ENCODE results near the gene GADD45GIP1. TPM values are rescaled to one million over a fixed set of nuclear protein-coding genes. Genes with fewer than 3 reads are reported as not detected.

Gene GADD45GIP1
- total and polyA plus RNA-seq, 10 of the 15 experiments (the other 5 are each of a cell fraction or from before 2014, with no cell fraction given) = 5.1 to 136 (median 30.1) TPM

DNA sequence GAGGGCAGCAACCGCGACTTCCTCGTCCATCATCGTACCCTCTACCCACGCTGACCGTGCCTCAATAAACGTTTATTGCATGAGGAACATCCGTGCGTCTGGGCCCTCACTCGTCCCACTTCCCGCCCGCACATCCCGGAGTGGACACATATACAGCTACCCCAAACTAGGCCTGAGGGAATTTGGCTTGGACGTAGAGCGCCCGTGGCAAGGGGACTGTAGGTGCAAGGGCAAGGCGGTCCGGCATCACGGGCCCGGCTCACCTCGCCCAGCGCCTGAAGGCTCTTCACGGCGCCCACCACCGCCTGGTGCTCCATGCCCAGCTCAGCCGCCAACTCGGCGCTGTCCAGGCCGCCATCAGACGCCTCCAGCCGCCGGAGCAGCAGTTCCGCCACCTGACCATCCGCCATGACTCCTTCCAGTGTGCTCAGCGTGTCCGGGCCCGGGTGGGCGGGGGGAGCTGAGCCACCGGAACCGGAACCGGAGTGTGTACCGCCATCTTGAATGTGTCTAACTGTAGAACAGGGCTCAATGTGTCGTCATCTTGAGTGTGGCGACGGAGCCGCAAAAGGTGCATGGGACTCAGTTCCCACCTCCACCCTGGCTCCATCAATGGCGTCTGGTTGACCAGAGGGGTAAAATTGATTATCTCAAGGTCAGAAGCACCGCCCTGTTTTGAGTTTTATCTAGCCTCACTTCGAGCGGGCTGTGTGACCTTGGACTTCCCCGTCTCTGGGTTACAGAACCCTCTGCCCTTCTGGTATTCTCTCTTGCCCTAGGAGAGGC, 23.5 kb downstream of the GADD45GIP1 start, which contains the start of gene FARSA (continued):
- no peak for TF ChIP-seq NFYA (IDR thresholded peaks at IDR 0.05; ENCODE audit: borderline replicate concordance, low read depth, low read length)
- no peak for TF ChIP-seq IKZF2 (IDR thresholded peaks at IDR 0.05)
- no peak for TF ChIP-seq YBX1 (IDR thresholded peaks at IDR 0.05)
- TF ChIP-seq KDM1A (IDR thresholded peaks at IDR 0.05; ENCODE audit: borderline replicate concordance) = no peak
- peak; percentile 80 for TF ChIP-seq MAX (IDR thresholded peaks at IDR 0.05; ENCODE audit: low read depth, low read length)
- TF ChIP-seq ZZZ3 (IDR thresholded peaks at IDR 0.05; ENCODE audit: control insufficient read depth, insufficient read length, low read depth) = no peak
- 0 out of 2 replicates have a peak, but pooled peaks have one; percentile 37 for TF ChIP-seq RAD51 (IDR thresholded peaks at IDR 0.05)
- 0 out of 2 replicates have a peak, but pooled peaks have one; percentile 28 for TF ChIP-seq CHD1 (IDR thresholded peaks at IDR 0.05; ENCODE audit: low read depth, low read length)
- TF ChIP-seq IKZF1 (conservative IDR thresholded peaks at IDR 0.05) = peak; percentile 82
- TF ChIP-seq GABPA (IDR thresholded peaks at IDR 0.05; ENCODE audit: low read depth) = peak; percentile 97
- TF ChIP-seq SUPT20H (IDR thresholded peaks at IDR 0.05; ENCODE audit: borderline replicate concordance, control insufficient read depth, low read depth, low read length) = no peak
- TF ChIP-seq, protein P1, sequence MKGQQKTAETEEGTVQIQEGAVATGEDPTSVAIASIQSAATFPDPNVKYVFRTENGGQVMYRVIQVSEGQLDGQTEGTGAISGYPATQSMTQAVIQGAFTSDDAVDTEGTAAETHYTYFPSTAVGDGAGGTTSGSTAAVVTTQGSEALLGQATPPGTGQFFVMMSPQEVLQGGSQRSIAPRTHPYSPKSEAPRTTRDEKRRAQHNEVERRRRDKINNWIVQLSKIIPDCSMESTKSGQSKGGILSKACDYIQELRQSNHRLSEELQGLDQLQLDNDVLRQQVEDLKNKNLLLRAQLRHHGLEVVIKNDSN (IDR thresholded peaks at IDR 0.05; ENCODE audit: borderline replicate concordance, extremely low read length, insufficient read depth, low read depth, low read length) = peak; percentile 57
- TF ChIP-seq STAT1 (conservative IDR thresholded peaks at IDR 0.05) = no peak
- peak; percentile 36 for TF ChIP-seq REST (IDR thresholded peaks at IDR 0.05; ENCODE audit: low read depth, low read length)
- peak; percentile 85 for TF ChIP-seq SIN3A (IDR thresholded peaks at IDR 0.05; ENCODE audit: low read depth, low read length)
- 0 out of 2 replicates have a peak, but pooled peaks have one; percentile 63 for TF ChIP-seq ASH2L (IDR thresholded peaks at IDR 0.05; ENCODE audit: borderline replicate concordance, low read depth)
- peak; percentile 96 for TF ChIP-seq HCFC1 (IDR thresholded peaks at IDR 0.05; ENCODE audit: low read length)
- TF ChIP-seq, protein P2, sequence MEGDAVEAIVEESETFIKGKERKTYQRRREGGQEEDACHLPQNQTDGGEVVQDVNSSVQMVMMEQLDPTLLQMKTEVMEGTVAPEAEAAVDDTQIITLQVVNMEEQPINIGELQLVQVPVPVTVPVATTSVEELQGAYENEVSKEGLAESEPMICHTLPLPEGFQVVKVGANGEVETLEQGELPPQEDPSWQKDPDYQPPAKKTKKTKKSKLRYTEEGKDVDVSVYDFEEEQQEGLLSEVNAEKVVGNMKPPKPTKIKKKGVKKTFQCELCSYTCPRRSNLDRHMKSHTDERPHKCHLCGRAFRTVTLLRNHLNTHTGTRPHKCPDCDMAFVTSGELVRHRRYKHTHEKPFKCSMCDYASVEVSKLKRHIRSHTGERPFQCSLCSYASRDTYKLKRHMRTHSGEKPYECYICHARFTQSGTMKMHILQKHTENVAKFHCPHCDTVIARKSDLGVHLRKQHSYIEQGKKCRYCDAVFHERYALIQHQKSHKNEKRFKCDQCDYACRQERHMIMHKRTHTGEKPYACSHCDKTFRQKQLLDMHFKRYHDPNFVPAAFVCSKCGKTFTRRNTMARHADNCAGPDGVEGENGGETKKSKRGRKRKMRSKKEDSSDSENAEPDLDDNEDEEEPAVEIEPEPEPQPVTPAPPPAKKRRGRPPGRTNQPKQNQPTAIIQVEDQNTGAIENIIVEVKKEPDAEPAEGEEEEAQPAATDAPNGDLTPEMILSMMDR (IDR thresholded peaks at IDR 0.05 in 2 of 3, conservative IDR thresholded peaks at IDR 0.05 in 1 of 3; ENCODE audit: control insufficient read depth in 2 of 3, extremely low read depth in 1 of 3, insufficient read depth in 1 of 3, low read depth in 3 of 3, low read length in 3 of 3) = no peak
- TF ChIP-seq EP300 (IDR thresholded peaks at IDR 0.05; ENCODE audit: borderline replicate concordance in 1 of 2, control insufficient read depth in 1 of 2, low read depth in 2 of 2, low read length in 2 of 2) = peak in 1 of 2 experiments; percentile 24; a peak in 1 of 4 replicates
- TF ChIP-seq JUNB (IDR thresholded peaks at IDR 0.05) = no peak
- TF ChIP-seq TAF1 (IDR thresholded peaks at IDR 0.05; ENCODE audit: borderline replicate concordance, low read depth, low read length) = peak; percentile 92; the same call in 1 of the 2 replicates
- no peak for TF ChIP-seq STAT3 (IDR thresholded peaks at IDR 0.05; ENCODE audit: low read depth, low read length)
- TF ChIP-seq SMARCA5 (IDR thresholded peaks at IDR 0.05) = no peak
- TF ChIP-seq FOS (IDR thresholded peaks at IDR 0.05; ENCODE audit: borderline replicate concordance, extremely low read depth, insufficient read length) = no peak
